HG03342 (cell line): ENCODE data around the gene MAT2B.

Experiments used
- ATAC-seq: cut with Tn5 transposase; IDR thresholded peaks from one replicate; pipeline ENCODE4 v1.9.1; 2021; ENCODE audit warnings: mild to moderate bottlenecking, moderate library complexity; ENCODE audit not compliant: unreplicated experiment

MAT2B gene

DNA sequence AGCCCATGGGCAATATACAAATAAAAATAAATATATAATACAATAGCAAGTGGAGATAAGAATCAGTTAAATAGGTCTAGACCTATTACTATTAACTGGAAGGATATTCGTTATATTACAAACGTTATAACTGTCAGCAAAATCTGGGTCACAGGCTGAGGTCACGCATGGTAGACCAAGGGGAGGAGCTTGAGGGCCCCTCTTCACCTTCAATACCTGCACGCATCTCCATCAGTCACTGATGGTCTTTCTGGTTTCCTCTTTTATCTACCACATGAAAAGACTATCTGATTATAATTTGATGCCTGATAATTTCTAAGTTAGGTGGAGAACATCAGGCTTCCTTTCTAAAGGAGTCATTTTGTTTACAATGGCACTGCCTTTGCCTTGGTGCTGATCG is 43.2 kb downstream of the MAT2B start:
- ATAC-seq: no peak

GRCh38 chr5:163551156-163551555 is 45.7 kb downstream of the MAT2B start:
- ATAC-seq: no peak

- no peak for ATAC-seq
Observed at GRCh38 chr5:163552536-163552935, 47.1 kb downstream of the MAT2B start.

DNA sequence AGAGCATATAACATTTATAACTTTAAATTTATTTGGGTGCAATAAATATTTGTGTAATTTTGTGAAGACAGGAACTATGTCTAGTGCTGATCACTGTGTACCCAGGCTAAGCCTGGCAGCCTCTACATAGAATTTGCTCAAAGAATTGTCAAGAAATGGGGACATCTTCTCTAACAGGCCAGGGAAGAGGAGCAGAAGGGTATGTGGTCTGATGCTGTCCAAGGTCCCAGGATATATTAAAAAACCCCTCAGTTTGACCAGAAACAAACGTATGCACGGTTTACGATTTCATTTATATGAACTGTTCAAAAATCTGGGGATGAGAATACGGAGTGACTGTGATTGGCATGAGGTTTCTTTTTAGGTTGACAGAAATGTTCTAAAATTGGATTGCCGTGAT is 55.9 kb downstream of the MAT2B start:
- ATAC-seq: no peak

- no peak for ATAC-seq
Observed at GRCh38 chr5:163562071-163562470, 56.7 kb downstream of the MAT2B start.

- no peak for ATAC-seq
Observed at GRCh38 chr5:163563112-163563511, 57.7 kb downstream of the MAT2B start.

- ATAC-seq: no peak
Observed at GRCh38 chr5:163563880-163564279, 58.5 kb downstream of the MAT2B start.

GRCh38 chr5:163564321-163564938 is 59.0 kb downstream of the MAT2B start:
- peak; percentile 39 for ATAC-seq

DNA sequence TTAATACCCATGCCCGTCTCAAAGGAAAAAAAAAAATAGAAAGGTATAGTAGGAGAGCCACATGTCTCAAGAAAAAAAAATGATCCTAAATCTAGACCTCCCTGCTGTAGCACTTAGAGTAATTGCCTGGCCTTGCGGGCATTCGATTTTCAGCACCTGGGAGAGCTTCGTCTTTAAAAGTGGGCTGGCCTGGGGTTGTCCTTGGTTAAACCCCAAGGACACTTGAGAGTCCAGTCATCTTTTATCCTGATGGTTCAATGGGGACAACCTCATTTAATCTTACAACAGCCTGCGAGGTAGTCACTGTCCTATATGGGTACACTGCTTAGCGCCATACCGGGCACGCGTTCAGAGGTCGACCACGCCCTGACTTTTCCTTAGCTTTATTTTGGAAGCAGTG is 60.1 kb downstream of the MAT2B start:
- ATAC-seq: peak; percentile 3

DNA sequence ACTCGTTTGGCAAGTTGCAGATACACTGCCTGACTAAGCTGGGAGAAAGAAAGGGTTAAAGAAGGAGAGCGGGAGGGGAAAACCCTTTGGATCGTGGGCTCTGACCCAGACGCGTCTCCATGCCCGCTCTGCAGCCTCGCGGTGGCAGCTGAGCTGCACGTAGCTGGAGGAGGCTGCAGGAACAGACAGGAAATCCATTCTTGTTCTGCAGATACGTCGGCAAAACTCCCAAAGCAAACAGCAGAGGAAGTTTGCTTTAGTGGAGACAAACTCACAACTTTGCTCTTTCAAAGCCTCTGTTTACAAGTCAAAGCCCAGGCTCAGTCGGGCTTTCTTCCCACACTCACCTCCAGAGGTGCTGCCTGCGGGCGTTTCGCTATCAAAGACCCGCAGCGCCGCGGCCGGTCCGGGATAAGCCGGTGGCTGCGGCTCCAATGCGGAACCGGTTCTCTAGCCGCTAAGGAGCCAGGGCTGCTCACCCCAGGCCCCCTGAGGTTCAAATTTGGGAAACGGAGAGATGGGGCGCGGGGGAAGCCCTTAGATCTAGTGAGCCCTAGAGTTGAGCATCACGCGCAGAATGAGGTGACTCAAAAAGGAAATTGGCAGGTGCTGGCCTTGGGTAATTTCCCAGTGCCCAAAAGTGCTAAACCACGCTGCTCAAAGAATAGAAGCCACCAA is 60.7 kb downstream of the MAT2B start:
- peak; percentile 65 for ATAC-seq

- no peak for ATAC-seq
Observed at GRCh38 chr5:163566678-163567077, 61.3 kb downstream of the MAT2B start.

- no peak for ATAC-seq
Observed at GRCh38 chr5:163567811-163568210, 62.4 kb downstream of the MAT2B start.
